Fibroblast of lung (primary cell): ENCODE measurements around the gene PLXNA4. TPM values are rescaled to one million over a fixed set of nuclear protein-coding genes. Genes with fewer than 3 reads are reported as not detected.

Experiments
- DNase-seq, 2 donors: peaks; one replicate each; pipeline versions ENCODE4 v3.0.0 to v3.0.0-alpha.2; 2010; ENCODE audit warnings: low read depth in 2 of 2
- H2AFZ ChIP-seq: 2 replicates; pipeline ENCODE4 v1.5.1; 2012; ENCODE audit warnings: low read length, control low read depth, inconsistent platforms
- H3K27ac ChIP-seq: 2 replicates; pipeline ENCODE4 v1.5.1; 2011; ENCODE audit warnings: low read length, control low read depth; ENCODE audit not compliant: insufficient read depth
- H3K27me3 ChIP-seq: 2 replicates; pipeline ENCODE4 v1.5.1; 2011; ENCODE audit warnings: mild to moderate bottlenecking, low read length; ENCODE audit not compliant: control insufficient read depth, insufficient read depth
- H3K36me3 ChIP-seq: 2 replicates; pipeline ENCODE4 v1.5.1; 2011; ENCODE audit warnings: low read length; ENCODE audit not compliant: control insufficient read depth, insufficient read depth
- H3K4me1 ChIP-seq: 2 replicates; pipeline ENCODE4 v1.5.1; 2011; ENCODE audit warnings: low read length; ENCODE audit not compliant: control insufficient read depth, insufficient read depth; ENCODE audit errors: extremely low read depth
- H3K4me2 ChIP-seq: 2 replicates; pipeline ENCODE4 v1.5.1; 2011; ENCODE audit warnings: low read length, control low read depth; ENCODE audit not compliant: insufficient read depth; ENCODE audit errors: extremely low read depth
- H3K4me3 ChIP-seq, 4 experiments: fragments of 200-600 bp in 1 of 4; sonication (generic) in 1 of 4; replicated peaks in 1 of 4; 2 replicates each; pipeline ENCODE4 v1.5.1; 2011 to 2016; ENCODE audit warnings: low read length in 4 of 4, low read depth in 3 of 4, mild to moderate bottlenecking in 3 of 4, control low read depth in 2 of 4, inconsistent platforms in 1 of 4, mixed read lengths in 1 of 4; ENCODE audit not compliant: insufficient read depth in 1 of 4; ENCODE audit errors: control extremely low read depth in 1 of 4
- H3K79me2 ChIP-seq: 2 replicates; pipeline ENCODE4 v1.5.1; 2012; ENCODE audit warnings: mild to moderate bottlenecking, low read length, inconsistent platforms; ENCODE audit not compliant: control insufficient read depth, insufficient read depth
- H3K9ac ChIP-seq: 2 replicates; pipeline ENCODE4 v1.5.1; 2011; ENCODE audit warnings: mild to moderate bottlenecking, low read length, control low read depth; ENCODE audit not compliant: insufficient read depth
- H3K9me3 ChIP-seq: 2 replicates; pipeline ENCODE4 v1.5.1; 2012; ENCODE audit warnings: low read depth, low read length; ENCODE audit not compliant: control insufficient read depth, insufficient read depth
- H4K20me1 ChIP-seq: 2 replicates; pipeline ENCODE4 v1.5.1; 2011; ENCODE audit warnings: low read length; ENCODE audit not compliant: control insufficient read depth, insufficient read depth; ENCODE audit errors: extremely low read depth
- CTCF ChIP-seq, 2 donors: IDR thresholded peaks in 1 of 2; conservative IDR thresholded peaks in 1 of 2; 1 replicate in 1 of 2; 2 replicates in 1 of 2; pipeline ENCODE4 v1.5.1; 2011 to 2012; ENCODE audit warnings: low read length in 2 of 2, control low read depth in 1 of 2, inconsistent platforms in 1 of 2, low read depth in 1 of 2, mild to moderate bottlenecking in 1 of 2
- EZH2 ChIP-seq: IDR thresholded peaks from 2 replicates; pipeline ENCODE4 v1.5.1; 2012; ENCODE audit warnings: low read length, control low read depth, mild to moderate bottlenecking; ENCODE audit errors: missing control alignments
- polyA plus RNA-seq, 2 donors: library from polyadenylated mRNA; depleted of rRNA in 1 of 2; stranded (reverse) in 1 of 2; unstranded in 1 of 2; fragments of >200 nt; gene quantifications; 2 replicates each; pipeline ENCODE4 v1.2.1, GENCODE V29; 2011 to 2012; ENCODE audit warnings: missing spikeins in 1 of 2
- total RNA-seq: library from RNA; depleted of rRNA; stranded (reverse); fragments of >200 nt; gene quantifications from 2 replicates; pipeline ENCODE4 v1.2.1, GENCODE V29; 2014

PLXNA4 gene
- total and polyA plus RNA-seq, 2 donors (not counting 1 experiment from before 2014, with no cell fraction given): 1.2 to 1.5 TPM

GRCh38 chr7:132337450-132338080, 238.7 kb downstream of the PLXNA4 start:
- H4K20me1 ChIP-seq: no peaks in the 10 kb centered on the region
- H3K4me3 ChIP-seq: no peak overlapping the region
- no peak overlapping the region for H3K4me2 ChIP-seq
- no peak overlapping the region for H2AFZ ChIP-seq
- no peaks in the 10 kb centered on the region for H3K27me3 ChIP-seq
- no peak overlapping the region for H3K27ac ChIP-seq
- DNase-seq: peak in 1 of 2 donors; percentile 7
- no peaks in the 10 kb centered on the region for H3K36me3 ChIP-seq
- H3K79me2 ChIP-seq: no peaks in the 10 kb centered on the region
- no peaks in the 10 kb centered on the region for H3K4me1 ChIP-seq
- H3K9me3 ChIP-seq: no peaks in the 10 kb centered on the region
- no peak overlapping the region for H3K9ac ChIP-seq
- TF ChIP-seq EZH2 (no peak), CTCF (conservative IDR thresholded peaks at IDR 0.05 in 1 of 2, IDR thresholded peaks at IDR 0.05 in 1 of 2; ENCODE audit: low read depth in 1 of 2, low read length in 2 of 2) (no peak)

- Histone ChIP-seq H3K9me3 (no peaks in the 10 kb centered on the region), H3K79me2 (no peaks in the 10 kb centered on the region), H3K4me3 (no peak overlapping the region), H3K4me1 (no peaks in the 10 kb centered on the region), H3K36me3 (no peaks in the 10 kb centered on the region), H4K20me1 (no peaks in the 10 kb centered on the region), H2AFZ (no peak overlapping the region), H3K4me2 (no peak overlapping the region), H3K27me3 (no peaks in the 10 kb centered on the region), H3K9ac (no peak overlapping the region), H3K27ac (no peak overlapping the region)
- TF ChIP-seq CTCF (conservative IDR thresholded peaks at IDR 0.05 in 1 of 2, IDR thresholded peaks at IDR 0.05 in 1 of 2; ENCODE audit: low read depth in 1 of 2, low read length in 2 of 2) (no peak), EZH2 (no peak)
- DNase-seq: no peak
Observed at GRCh38 chr7:132336797-132337196, 239.5 kb downstream of the PLXNA4 start.

GRCh38 chr7:132333301-132333700, 243.0 kb downstream of the PLXNA4 start:
- no peaks in the 10 kb centered on the region for H3K9me3 ChIP-seq
- no peak overlapping the region for H3K9ac ChIP-seq
- no peaks in the 10 kb centered on the region for H3K36me3 ChIP-seq
- no peak overlapping the region for H3K4me3 ChIP-seq
- H4K20me1 ChIP-seq: no peaks in the 10 kb centered on the region
- no peaks in the 10 kb centered on the region for H3K27me3 ChIP-seq
- no peak overlapping the region for H2AFZ ChIP-seq
- H3K79me2 ChIP-seq: no peaks in the 10 kb centered on the region
- no peak overlapping the region for H3K4me2 ChIP-seq
- no peak for DNase-seq
- no peak overlapping the region for H3K27ac ChIP-seq
- no peak for TF ChIP-seq CTCF (conservative IDR thresholded peaks at IDR 0.05 in 1 of 2, IDR thresholded peaks at IDR 0.05 in 1 of 2; ENCODE audit: low read depth in 1 of 2, low read length in 2 of 2)
- no peak for TF ChIP-seq EZH2
- no peaks in the 10 kb centered on the region for H3K4me1 ChIP-seq
